HCT116 (cell line): ENCODE data around the gene PKD2. TPM values are rescaled to one million over a fixed set of nuclear protein-coding genes. Genes with fewer than 3 reads are reported as not detected.

ENCODE experiments used
- ATAC-seq: fragments of 200-7000 bp; cut with Tn5 transposase; 2 replicates; pipeline ENCODE4 v1.9.1; 2020; ENCODE audit warnings: mild to moderate bottlenecking, moderate library complexity
- BruUV-seq: library from RNA; stranded (reverse); fragments of 400-500 nt; replicated peaks from 2 replicates; lab custom pipeline; 2021; lab: Mats Ljungman, UMichigan
- CTCF ChIA-PET: fragments of 300-600 bp; sonication (Branson Sonifier 250); formaldehyde crosslinking; loops from one replicate; lab custom pipeline; 2021; ENCODE audit warnings: antibody characterized with exemption; lab: Charles Lee
- POLR2A ChIA-PET: fragments of 300-600, 350-600 bp; sonication (Branson Sonifier 250); formaldehyde crosslinking; loops from one replicate; lab custom pipeline; 2021; ENCODE audit warnings: antibody characterized with exemption; lab: Charles Lee
- RAD21 ChIA-PET, 2 experiments: fragments of 300-600 bp; sonication (Branson Sonifier 250); formaldehyde crosslinking; loops; one replicate each; lab custom pipeline; 2023; ENCODE audit warnings: low total read pairs in 2 of 2; ENCODE audit not compliant: uncharacterized antibody in 2 of 2, unreplicated experiment in 2 of 2, low non-redundant PET in 1 of 2; lab: Charles Lee
- DNase-seq: peaks from one replicate; pipeline ENCODE4 v3.0.0-alpha.2; 2010; ENCODE audit warnings: low read depth, low spot score
- H2AFZ ChIP-seq: fragments of 200-600 bp; shearing (Covaris generic), sonication (generic); 2 replicates; pipeline ENCODE4 v1.6.1; 2017; ENCODE audit warnings: low read depth, mixed run types, mixed read lengths, antibody characterized with exemption, low read length; ENCODE audit not compliant: poor library complexity, severe bottlenecking
- H3K27ac ChIP-seq: 2 replicates; pipeline ENCODE4 v1.5.1; 2012; ENCODE audit warnings: low read depth, low read length
- H3K27me3 ChIP-seq: fragments of 200-600 bp; sonication (generic); 2 replicates; pipeline ENCODE4 v1.6.1; 2016; ENCODE audit warnings: mixed run types, low read length, mixed read lengths; ENCODE audit not compliant: insufficient read depth
- H3K36me3 ChIP-seq, 2 experiments: fragments of 200-500 bp in 1 of 2; fragments of 200-600 bp in 1 of 2; sonication (Bioruptor generic) in 1 of 2; sonication (generic) in 1 of 2; 2 replicates each; pipeline versions ENCODE4 v1.5.1 to v1.6.1; 2014 to 2016; ENCODE audit warnings: low read length in 2 of 2, inconsistent platforms in 1 of 2, mixed read lengths in 1 of 2, mixed run types in 1 of 2; ENCODE audit not compliant: insufficient read depth in 2 of 2, control insufficient read depth in 1 of 2
- H3K4me1 ChIP-seq, 2 experiments: fragments of 200-600 bp in 1 of 2; sonication (generic) in 1 of 2; 2 replicates each; pipeline versions ENCODE4 v1.5.1 to v1.6.1; 2012 to 2017; ENCODE audit warnings: low read length in 2 of 2, inconsistent platforms in 1 of 2, mild to moderate bottlenecking in 1 of 2, mixed read lengths in 1 of 2, mixed run types in 1 of 2, moderate library complexity in 1 of 2; ENCODE audit not compliant: insufficient read depth in 2 of 2, control insufficient read depth in 1 of 2
- H3K4me2 ChIP-seq: fragments of 200-600 bp; sonication (generic); 2 replicates; pipeline ENCODE4 v1.6.1; 2017; ENCODE audit warnings: mixed run types, low read length, mixed read lengths
- H3K4me3 ChIP-seq, 2 experiments: fragments of 200-600 bp in 1 of 2; sonication (generic) in 1 of 2; replicated peaks in 1 of 2; 2 replicates each; pipeline ENCODE4 v1.5.1; 2011 to 2016; ENCODE audit warnings: low read length in 2 of 2, control low read depth in 1 of 2, low read depth in 1 of 2, mild to moderate bottlenecking in 1 of 2, mixed read lengths in 1 of 2, mixed run types in 1 of 2
- H3K79me2 ChIP-seq: fragments of 200-600 bp; sonication (generic); 2 replicates; pipeline ENCODE4 v1.6.1; 2017; ENCODE audit warnings: mild to moderate bottlenecking, mixed run types, low read length, moderate library complexity, mixed read lengths; ENCODE audit not compliant: insufficient read depth
- H3K9ac ChIP-seq: fragments of 200-600 bp; sonication (generic); 2 replicates; pipeline ENCODE4 v1.6.1; 2016; ENCODE audit warnings: low read length, mixed read lengths
- H3K9me2 ChIP-seq: fragments of 200-600 bp; sonication (generic), shearing (Covaris generic); 2 replicates; pipeline ENCODE4 v1.6.1; 2017; ENCODE audit warnings: mixed run types, mild to moderate bottlenecking, moderate library complexity; ENCODE audit not compliant: insufficient read depth
- H3K9me3 ChIP-seq, 2 experiments: fragments of 200-500 bp in 1 of 2; fragments of 200-600 bp in 1 of 2; sonication (Bioruptor generic) in 1 of 2; sonication (generic) in 1 of 2; 2 replicates each; pipeline ENCODE4 v1.6.1; 2014 to 2017; ENCODE audit warnings: low read length in 2 of 2, mixed read lengths in 2 of 2, inconsistent platforms in 1 of 2, low read depth in 1 of 2, mild to moderate bottlenecking in 1 of 2, mixed run types in 1 of 2, moderate library complexity in 1 of 2; ENCODE audit not compliant: control insufficient read depth in 1 of 2, insufficient read depth in 1 of 2
- H4K20me1 ChIP-seq: fragments of 200-600 bp; sonication (generic), shearing (Covaris generic); 2 replicates; pipeline ENCODE4 v1.6.1; 2017; ENCODE audit warnings: mixed run types, mild to moderate bottlenecking, moderate library complexity; ENCODE audit not compliant: insufficient read depth
- ATF3 ChIP-seq: IDR thresholded peaks from 2 replicates; pipeline ENCODE4 v1.6.1; 2012
- EGR1 ChIP-seq: IDR thresholded peaks from 2 replicates; pipeline ENCODE4 v1.6.1; 2012; ENCODE audit warnings: low read depth
- EZH2 ChIP-seq: fragments of 200-600 bp; sonication (generic); IDR thresholded peaks from 2 replicates; pipeline ENCODE4 v1.6.1; 2017; ENCODE audit warnings: antibody characterized with exemption, mixed run types
- EZH2phosphoT487 ChIP-seq: fragments of 200-600 bp; IDR thresholded peaks from 2 replicates; pipeline ENCODE4 v1.6.1; 2018; ENCODE audit warnings: antibody characterized with exemption, borderline replicate concordance
- JUND ChIP-seq: IDR thresholded peaks from 2 replicates; pipeline ENCODE4 v1.6.1; 2012
- ZBTB33 ChIP-seq: IDR thresholded peaks from 2 replicates; pipeline ENCODE4 v1.6.1; 2011; ENCODE audit warnings: mild to moderate bottlenecking, low read length, moderate library complexity; ENCODE audit not compliant: insufficient replicate concordance; ENCODE audit errors: extremely low read depth
- intact Hi-C: fragments of 100-400 bp; cut with micrococcal nuclease; formaldehyde crosslinking; loops from 2 replicates; pipeline ENCODE4 v1.10.0; 2022
- total RNA-seq: library from RNA; stranded (reverse); gene quantifications from one replicate; pipeline ENCODE4 v1.2.1, GENCODE V29; 2021; ENCODE audit not compliant: unreplicated experiment

The PKD2 gene
- total RNA-seq, 1 experiment from 2014 or later = 10.1 TPM

DNA sequence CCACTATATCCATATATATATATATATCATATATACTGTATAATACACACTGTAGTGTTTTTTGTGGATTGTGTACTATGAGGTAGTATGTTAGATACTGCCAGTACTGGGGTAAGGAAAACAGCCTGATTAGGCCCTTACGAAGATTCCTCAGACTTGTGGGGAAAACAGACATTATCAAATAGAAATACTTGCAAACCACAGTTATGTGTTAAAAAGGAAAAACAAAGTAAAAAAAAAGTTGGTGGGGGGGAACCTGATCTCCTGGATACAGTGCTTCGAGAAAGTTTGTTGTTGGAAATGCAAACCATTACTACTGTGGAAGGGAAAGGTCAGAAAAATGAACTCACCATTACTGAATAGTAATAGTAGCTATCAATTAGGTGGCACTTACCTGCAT lies 53.0 kb downstream of the PKD2 start:
- BruUV-seq = no TSS peak
- POLR2A ChIA-PET = no interaction called here
- no peak overlapping the region for H3K4me3 ChIP-seq

More for the DNA sequence above, 53.0 kb downstream of the PKD2 start:
- TF ChIP-seq JUND = no peak
- TF ChIP-seq ZBTB33 = no peak
- no peak for TF ChIP-seq EZH2
- no peak for TF ChIP-seq EGR1
- no peak for TF ChIP-seq EZH2phosphoT487
- no peak for TF ChIP-seq ATF3
- no peaks in the 10 kb centered on the region for H4K20me1 ChIP-seq
- intact Hi-C loops = no loop called here
- DNase-seq (no peak), ATAC-seq (no peak)
- no peaks in the 10 kb centered on the region for H3K79me2 ChIP-seq
- H3K4me1 ChIP-seq = no peaks in the 10 kb centered on the region
- peaks cover 0 to 15% of the 10 kb centered on the region in 2 experiments; a peak in 2 of 4 replicates for H3K36me3 ChIP-seq
- H3K27ac ChIP-seq = no peak overlapping the region
- CTCF ChIA-PET = interaction anchor here (4.1 kb wide), 1 partner anchor 152 kb away, joined by 10 read pairs; no protein-coding TSS in a partner anchor
- RAD21 ChIA-PET = no interaction called here
- H3K9ac ChIP-seq = no peak overlapping the region
- H3K4me2 ChIP-seq = no peak overlapping the region
- H2AFZ ChIP-seq = no peak overlapping the region
- no peaks in the 10 kb centered on the region for H3K27me3 ChIP-seq
- H3K9me2 ChIP-seq = no peaks in the 10 kb centered on the region
- no peaks in the 10 kb centered on the region for H3K9me3 ChIP-seq
